ENCODE data around the gene GAST.

The GAST gene

DNA sequence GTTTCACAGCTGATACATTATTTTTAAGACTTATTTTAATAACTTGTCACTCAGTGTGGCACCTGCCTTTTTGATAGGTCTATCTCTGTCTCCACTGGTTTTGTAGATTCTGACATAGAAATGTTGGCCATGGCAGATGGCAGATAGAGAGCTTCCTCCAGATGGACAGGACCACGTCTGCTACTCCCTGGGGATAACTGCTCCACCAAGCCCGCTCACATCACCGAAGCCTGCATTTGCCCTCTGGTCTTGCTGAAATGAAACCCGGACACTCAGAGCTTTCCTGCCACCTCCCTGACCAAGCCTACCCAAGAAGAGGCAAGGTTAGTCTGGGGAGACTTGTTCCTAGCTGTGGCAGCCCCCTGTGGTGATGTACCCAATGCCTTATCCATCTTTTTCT is 38.7 kb downstream of the GAST start:
- DNase-seq = no peak

GRCh38 chr17:41751288-41751687 is 39.2 kb downstream of the GAST start:
- DNase-seq = no peak

- no peak for DNase-seq
Measured at GRCh38 chr17:41754066-41754465, 41.9 kb downstream of the GAST start.

GRCh38 chr17:41758601-41759000 is 46.5 kb downstream of the GAST start:
- no peak for DNase-seq

- no peak for DNase-seq
Measured at GRCh38 chr17:41760878-41761277, 48.7 kb downstream of the GAST start.

- DNase-seq = no peak
Measured at GRCh38 chr17:41762391-41762790, 50.3 kb downstream of the GAST start.

DNA sequence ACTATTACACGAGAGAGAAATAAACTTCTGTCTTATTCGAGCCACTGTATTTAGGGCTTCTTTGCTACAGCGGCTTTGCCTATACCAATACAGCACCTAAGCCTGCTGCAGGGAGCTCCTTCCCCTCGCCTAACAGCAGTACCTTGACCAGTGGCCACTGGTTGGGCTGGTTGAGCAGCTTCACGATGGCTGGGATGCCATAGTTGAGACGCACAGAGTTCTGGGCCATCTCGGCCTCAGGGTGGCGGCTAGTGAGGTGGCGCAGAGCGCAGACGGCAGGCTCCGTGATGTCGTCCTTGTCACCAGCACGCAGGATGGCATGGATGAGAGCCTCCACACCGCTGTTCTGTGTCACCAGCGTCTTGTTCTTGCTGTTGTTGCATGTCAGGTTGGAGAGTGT is 50.7 kb downstream of the GAST start:
- DNase-seq = no peak

DNA sequence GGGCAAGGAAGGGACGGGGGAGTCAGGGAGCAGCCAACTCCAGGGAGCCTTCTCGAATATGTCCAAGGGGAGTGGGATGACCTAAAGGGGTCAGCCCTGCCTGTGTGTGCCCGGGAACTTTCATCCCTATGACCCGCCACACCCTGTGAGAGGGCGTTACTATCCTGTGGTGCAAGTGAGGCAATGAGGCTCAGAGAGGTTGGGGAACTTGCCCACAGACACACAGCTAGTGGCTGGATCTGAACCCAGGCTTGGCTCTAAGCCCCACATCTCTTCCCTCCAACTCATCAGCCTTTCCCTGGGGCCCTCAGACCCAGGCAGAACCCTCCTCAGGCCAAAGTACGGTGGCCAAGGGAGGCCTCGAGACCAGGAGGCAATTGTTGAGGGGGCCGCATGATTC is 51.2 kb downstream of the GAST start:
- no peak for DNase-seq
